Measurements from ENCODE around the gene COPS9.

- TF ChIP-seq POLR2A (IDR thresholded peaks at IDR 0.05; ENCODE audit: low read depth, low read length) (no peak), SPI1 (IDR thresholded peaks at IDR 0.05; ENCODE audit: low read depth, low read length) (no peak), TAF1 (IDR thresholded peaks at IDR 0.05; ENCODE audit: low read depth, low read length) (no peak), POLR2AphosphoS5 (IDR thresholded peaks at IDR 0.05; ENCODE audit: low read depth, low read length) (no peak), POU2F2 (IDR thresholded peaks at IDR 0.05; ENCODE audit: low read depth, low read length) (no peak), PAX5 (IDR thresholded peaks at IDR 0.05; ENCODE audit: insufficient read depth, low read length, severe bottlenecking) (no peak)
Measured at GRCh38 chr2:240164586-240164985, 28.5 kb upstream of the COPS9 start.
